ENCODE results near the gene SPDYA.

GRCh38 chr2:28818053-28818452 is 7.4 kb downstream of the SPDYA start:
- no peak for TF ChIP-seq EZH2 (IDR thresholded peaks at IDR 0.05)
- TF ChIP-seq POLR2AphosphoS5 (IDR thresholded peaks at IDR 0.05; ENCODE audit: borderline replicate concordance, low read depth, low read length): no peak
- TF ChIP-seq FOXP2 (optimal IDR thresholded peaks at IDR 0.05; ENCODE audit: control extremely low read depth, extremely low read length, insufficient read depth): no peak
